Neural cell (in vitro differentiated cells): Measurements from ENCODE around the gene DCAF15. TPM values are rescaled to one million over a fixed set of nuclear protein-coding genes. Genes with fewer than 3 reads are reported as not detected.

ENCODE experiments used
- H2AFZ ChIP-seq: fragments of 200-600, 300-800 bp; sonication (generic), shearing (Covaris generic); 2 replicates; pipeline ENCODE4 v1.6.0; 2014; ENCODE audit warnings: low read depth, mild to moderate bottlenecking, antibody characterized with exemption, low read length, moderate library complexity
- H3F3A ChIP-seq: fragments of 200-600 bp; shearing (Covaris generic); 2 replicates; pipeline ENCODE4 v1.6.1; 2016; ENCODE audit warnings: mild to moderate bottlenecking, moderate library complexity, mixed read lengths, antibody characterized with exemption, low read length; ENCODE audit not compliant: insufficient read depth, poor library complexity, severe bottlenecking
- H3K27ac ChIP-seq: fragments of 200-600, 300-800 bp; sonication (generic), shearing (Covaris generic); 2 replicates; pipeline ENCODE4 v1.5.1; 2014; ENCODE audit warnings: mild to moderate bottlenecking, low read length, moderate library complexity
- H3K27me3 ChIP-seq: fragments of 300-800, 200-600 bp; sonication (generic), shearing (Covaris generic); 2 replicates; pipeline ENCODE4 v1.6.0; 2014; ENCODE audit warnings: mild to moderate bottlenecking, low read depth, low read length, moderate library complexity; ENCODE audit not compliant: insufficient read depth
- H3K36me3 ChIP-seq: fragments of 300-800, 200-600 bp; sonication (generic), shearing (Covaris generic); 2 replicates; pipeline ENCODE4 v1.5.1; 2014; ENCODE audit warnings: mild to moderate bottlenecking, antibody characterized with exemption, low read length, moderate library complexity; ENCODE audit not compliant: insufficient read depth
- H3K4me2 ChIP-seq: fragments of 300-800, 200-600 bp; sonication (generic), shearing (Covaris generic); 2 replicates; pipeline ENCODE4 v1.6.0; 2014; ENCODE audit warnings: mild to moderate bottlenecking, low read length
- H3K4me3 ChIP-seq: fragments of 300-800, 200-600 bp; sonication (generic), shearing (Covaris generic); 2 replicates; pipeline ENCODE4 v1.5.1; 2014; ENCODE audit warnings: mild to moderate bottlenecking, low read length, moderate library complexity
- H3K79me2 ChIP-seq: fragments of 200-600 bp; shearing (Covaris generic); replicated peaks from 2 replicates; pipeline ENCODE4 v1.6.0; 2014; ENCODE audit warnings: mild to moderate bottlenecking, low read length, moderate library complexity; ENCODE audit not compliant: insufficient read depth
- H3K9ac ChIP-seq: fragments of 300-800, 200-600 bp; sonication (generic), shearing (Covaris generic); 2 replicates; pipeline ENCODE4 v1.6.1; 2016; ENCODE audit warnings: mild to moderate bottlenecking, low read length, mixed read lengths
- H3K9me2 ChIP-seq: fragments of 200-600 bp; shearing (Covaris generic); 2 replicates; pipeline ENCODE4 v1.6.1; 2016; ENCODE audit warnings: mild to moderate bottlenecking, low read length, mixed read lengths; ENCODE audit not compliant: insufficient read depth
- H3K9me3 ChIP-seq: fragments of 200-600, 300-800 bp; sonication (generic), shearing (Covaris generic); 2 replicates; pipeline ENCODE4 v1.6.1; 2016; ENCODE audit warnings: mild to moderate bottlenecking, mixed run types, low read length, moderate library complexity, mixed read lengths
- H4K20me1 ChIP-seq: fragments of 200-600 bp; shearing (Covaris generic); 2 replicates; pipeline ENCODE4 v1.6.1; 2016; ENCODE audit warnings: mild to moderate bottlenecking, mixed run types; ENCODE audit not compliant: insufficient read depth
- EP300 ChIP-seq: fragments of 450-650 bp; conservative IDR thresholded peaks from 2 replicates; pipeline ENCODE4 v1.6.1; 2014; ENCODE audit warnings: antibody characterized with exemption, mild to moderate bottlenecking, moderate library complexity; ENCODE audit not compliant: poor library complexity, severe bottlenecking
- EZH2 ChIP-seq: fragments of 200-600, 300-800 bp; shearing (Covaris generic), sonication (generic); IDR thresholded peaks from 2 replicates; pipeline ENCODE4 v1.6.1; 2014; ENCODE audit warnings: antibody characterized with exemption, low read length, borderline replicate concordance, mild to moderate bottlenecking; ENCODE audit not compliant: insufficient read depth, poor library complexity, severe bottlenecking
- MXI1 ChIP-seq: fragments of 450-650 bp; conservative IDR thresholded peaks from 2 replicates; pipeline ENCODE4 v1.6.1; 2014; ENCODE audit warnings: antibody characterized with exemption, mild to moderate bottlenecking; ENCODE audit not compliant: poor library complexity, severe bottlenecking
- POLR2AphosphoS5 ChIP-seq: IDR thresholded peaks from 2 replicates; pipeline ENCODE4 v1.6.1; 2012
- RAD21 ChIP-seq: fragments of 450-650 bp; conservative IDR thresholded peaks from 2 replicates; pipeline ENCODE4 v1.6.1; 2014; ENCODE audit warnings: antibody characterized with exemption, mild to moderate bottlenecking, moderate library complexity
- SMC3 ChIP-seq: fragments of 450-650 bp; conservative IDR thresholded peaks from 2 replicates; pipeline ENCODE4 v1.6.1; 2014; ENCODE audit warnings: antibody characterized with exemption, mild to moderate bottlenecking, moderate library complexity; ENCODE audit not compliant: poor library complexity
- TAF1 ChIP-seq: IDR thresholded peaks from 2 replicates; pipeline ENCODE4 v1.6.1; 2012; ENCODE audit warnings: low read depth
- polyA plus RNA-seq: library from polyadenylated mRNA; depleted of rRNA; stranded (reverse); fragments of >200 nt; gene quantifications from 2 replicates; pipeline ENCODE4 v1.2.3, GENCODE V29; 2014
- TF ChIP-seq, protein P1 (sequence below): fragments of 450-650 bp; IDR thresholded peaks from 2 replicates; pipeline ENCODE4 v1.5.1; 2014; ENCODE audit warnings: antibody characterized with exemption, mild to moderate bottlenecking, moderate library complexity; ENCODE audit not compliant: poor library complexity, severe bottlenecking
- TF ChIP-seq, protein P2 (sequence below): IDR thresholded peaks from 2 replicates; pipeline ENCODE4 v1.6.1; 2012; ENCODE audit warnings: borderline replicate concordance

Gene DCAF15
- polyA plus RNA-seq, 1 donor from 2014 or later, result 39.4 TPM

DNA sequence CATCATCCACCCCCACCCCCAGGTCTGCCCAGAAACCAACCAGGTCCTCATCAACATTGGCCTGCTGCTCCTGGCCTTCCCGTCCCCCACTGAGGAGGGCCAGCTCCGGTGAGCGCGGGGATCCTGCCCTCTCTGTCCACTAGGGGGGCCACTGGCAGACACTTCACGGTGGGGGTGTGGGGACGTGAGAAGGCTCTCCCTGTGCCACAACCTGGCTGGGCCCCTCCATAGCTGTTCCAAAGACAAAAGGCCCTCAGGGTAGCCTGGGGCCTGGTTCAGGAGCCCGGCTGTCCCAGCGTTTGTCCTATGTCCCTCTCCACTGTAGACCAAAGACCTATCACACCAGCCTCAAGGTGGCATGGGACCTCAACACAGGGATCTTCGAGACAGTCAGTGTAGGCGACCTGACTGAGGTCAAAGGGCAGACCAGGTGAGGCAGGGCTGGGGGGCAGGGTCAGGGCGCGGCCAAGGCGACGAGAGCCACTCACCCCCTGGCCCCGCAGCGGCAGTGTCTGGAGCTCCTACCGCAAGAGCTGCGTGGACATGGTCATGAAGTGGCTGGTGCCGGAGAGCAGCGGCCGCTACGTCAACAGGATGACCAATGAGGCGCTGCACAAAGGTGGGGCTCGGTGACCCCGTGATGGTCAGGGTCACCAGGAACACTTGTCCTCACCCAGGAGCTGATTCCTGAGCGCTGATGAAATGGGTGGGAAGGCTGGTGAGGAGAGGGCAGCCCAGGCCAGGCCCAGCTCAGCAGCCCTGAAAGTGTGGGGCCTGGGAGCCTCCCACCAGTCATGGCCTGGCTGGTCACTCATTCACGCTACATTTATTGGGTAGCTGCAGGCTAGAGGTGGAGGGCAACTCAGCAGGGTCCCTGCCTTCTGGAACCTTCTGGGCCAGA is 7.9 kb downstream of the DCAF15 start:
- Histone ChIP-seq H3K79me2 (no peaks in the 10 kb centered on the region), H3K4me2 (no peak overlapping the region), H3K27ac (no peak overlapping the region), H4K20me1 (no peaks in the 10 kb centered on the region), H3K36me3 (no peaks in the 10 kb centered on the region), H3K27me3 (no peaks in the 10 kb centered on the region), H3F3A (no peaks in the 10 kb centered on the region), H3K4me3 (no peak overlapping the region), H3K9me3 (no peaks in the 10 kb centered on the region), H3K9me2 (no peaks in the 10 kb centered on the region), H2AFZ (no peak overlapping the region), H3K9ac (no peak overlapping the region)
- no peak for TF ChIP-seq TAF1
- no peak for TF ChIP-seq MXI1
- TF ChIP-seq POLR2AphosphoS5, result no peak
- TF ChIP-seq RAD21, result no peak
- TF ChIP-seq EZH2, result no peak
- TF ChIP-seq, protein P1, sequence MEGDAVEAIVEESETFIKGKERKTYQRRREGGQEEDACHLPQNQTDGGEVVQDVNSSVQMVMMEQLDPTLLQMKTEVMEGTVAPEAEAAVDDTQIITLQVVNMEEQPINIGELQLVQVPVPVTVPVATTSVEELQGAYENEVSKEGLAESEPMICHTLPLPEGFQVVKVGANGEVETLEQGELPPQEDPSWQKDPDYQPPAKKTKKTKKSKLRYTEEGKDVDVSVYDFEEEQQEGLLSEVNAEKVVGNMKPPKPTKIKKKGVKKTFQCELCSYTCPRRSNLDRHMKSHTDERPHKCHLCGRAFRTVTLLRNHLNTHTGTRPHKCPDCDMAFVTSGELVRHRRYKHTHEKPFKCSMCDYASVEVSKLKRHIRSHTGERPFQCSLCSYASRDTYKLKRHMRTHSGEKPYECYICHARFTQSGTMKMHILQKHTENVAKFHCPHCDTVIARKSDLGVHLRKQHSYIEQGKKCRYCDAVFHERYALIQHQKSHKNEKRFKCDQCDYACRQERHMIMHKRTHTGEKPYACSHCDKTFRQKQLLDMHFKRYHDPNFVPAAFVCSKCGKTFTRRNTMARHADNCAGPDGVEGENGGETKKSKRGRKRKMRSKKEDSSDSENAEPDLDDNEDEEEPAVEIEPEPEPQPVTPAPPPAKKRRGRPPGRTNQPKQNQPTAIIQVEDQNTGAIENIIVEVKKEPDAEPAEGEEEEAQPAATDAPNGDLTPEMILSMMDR, result no peak
- TF ChIP-seq SMC3, result no peak
- TF ChIP-seq EP300, result no peak
- TF ChIP-seq, protein P2, sequence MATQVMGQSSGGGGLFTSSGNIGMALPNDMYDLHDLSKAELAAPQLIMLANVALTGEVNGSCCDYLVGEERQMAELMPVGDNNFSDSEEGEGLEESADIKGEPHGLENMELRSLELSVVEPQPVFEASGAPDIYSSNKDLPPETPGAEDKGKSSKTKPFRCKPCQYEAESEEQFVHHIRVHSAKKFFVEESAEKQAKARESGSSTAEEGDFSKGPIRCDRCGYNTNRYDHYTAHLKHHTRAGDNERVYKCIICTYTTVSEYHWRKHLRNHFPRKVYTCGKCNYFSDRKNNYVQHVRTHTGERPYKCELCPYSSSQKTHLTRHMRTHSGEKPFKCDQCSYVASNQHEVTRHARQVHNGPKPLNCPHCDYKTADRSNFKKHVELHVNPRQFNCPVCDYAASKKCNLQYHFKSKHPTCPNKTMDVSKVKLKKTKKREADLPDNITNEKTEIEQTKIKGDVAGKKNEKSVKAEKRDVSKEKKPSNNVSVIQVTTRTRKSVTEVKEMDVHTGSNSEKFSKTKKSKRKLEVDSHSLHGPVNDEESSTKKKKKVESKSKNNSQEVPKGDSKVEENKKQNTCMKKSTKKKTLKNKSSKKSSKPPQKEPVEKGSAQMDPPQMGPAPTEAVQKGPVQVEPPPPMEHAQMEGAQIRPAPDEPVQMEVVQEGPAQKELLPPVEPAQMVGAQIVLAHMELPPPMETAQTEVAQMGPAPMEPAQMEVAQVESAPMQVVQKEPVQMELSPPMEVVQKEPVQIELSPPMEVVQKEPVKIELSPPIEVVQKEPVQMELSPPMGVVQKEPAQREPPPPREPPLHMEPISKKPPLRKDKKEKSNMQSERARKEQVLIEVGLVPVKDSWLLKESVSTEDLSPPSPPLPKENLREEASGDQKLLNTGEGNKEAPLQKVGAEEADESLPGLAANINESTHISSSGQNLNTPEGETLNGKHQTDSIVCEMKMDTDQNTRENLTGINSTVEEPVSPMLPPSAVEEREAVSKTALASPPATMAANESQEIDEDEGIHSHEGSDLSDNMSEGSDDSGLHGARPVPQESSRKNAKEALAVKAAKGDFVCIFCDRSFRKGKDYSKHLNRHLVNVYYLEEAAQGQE, result no peak

- H3K9me3 ChIP-seq, result no peaks in the 10 kb centered on the region
- H3K79me2 ChIP-seq, result no peaks in the 10 kb centered on the region
Observed at GRCh38 chr19:13960863-13961784, 8.8 kb downstream of the DCAF15 start.

More at GRCh38 chr19:13960863-13961784, 8.8 kb downstream of the DCAF15 start:
- Histone ChIP-seq H2AFZ (no peak overlapping the region), H3F3A (no peaks in the 10 kb centered on the region), H3K36me3 (no peaks in the 10 kb centered on the region), H3K4me2 (no peak overlapping the region), H4K20me1 (no peaks in the 10 kb centered on the region), H3K9me2 (no peaks in the 10 kb centered on the region), H3K4me3 (no peak overlapping the region), H3K27ac (no peak overlapping the region), H3K27me3 (no peaks in the 10 kb centered on the region), H3K9ac (no peak overlapping the region)
- TF ChIP-seq MXI1 (no peak), EP300 (no peak), EZH2 (no peak), RAD21 (no peak), SMC3 (no peak), POLR2AphosphoS5 (no peak), TAF1 (no peak)
- TF ChIP-seq, protein P2, result no peak
- TF ChIP-seq, protein P1, result no peak
